Measurements from ENCODE around the gene THAP7. TPM values are rescaled to one million over a fixed set of nuclear protein-coding genes. Genes with fewer than 3 reads are reported as not detected.

THAP7 gene
- total and polyA plus RNA-seq, 9 of the 15 experiments (the other 6 are each of a cell fraction or from before 2014, with no cell fraction given) = 7.9 to 263 (median 84.1) TPM

DNA sequence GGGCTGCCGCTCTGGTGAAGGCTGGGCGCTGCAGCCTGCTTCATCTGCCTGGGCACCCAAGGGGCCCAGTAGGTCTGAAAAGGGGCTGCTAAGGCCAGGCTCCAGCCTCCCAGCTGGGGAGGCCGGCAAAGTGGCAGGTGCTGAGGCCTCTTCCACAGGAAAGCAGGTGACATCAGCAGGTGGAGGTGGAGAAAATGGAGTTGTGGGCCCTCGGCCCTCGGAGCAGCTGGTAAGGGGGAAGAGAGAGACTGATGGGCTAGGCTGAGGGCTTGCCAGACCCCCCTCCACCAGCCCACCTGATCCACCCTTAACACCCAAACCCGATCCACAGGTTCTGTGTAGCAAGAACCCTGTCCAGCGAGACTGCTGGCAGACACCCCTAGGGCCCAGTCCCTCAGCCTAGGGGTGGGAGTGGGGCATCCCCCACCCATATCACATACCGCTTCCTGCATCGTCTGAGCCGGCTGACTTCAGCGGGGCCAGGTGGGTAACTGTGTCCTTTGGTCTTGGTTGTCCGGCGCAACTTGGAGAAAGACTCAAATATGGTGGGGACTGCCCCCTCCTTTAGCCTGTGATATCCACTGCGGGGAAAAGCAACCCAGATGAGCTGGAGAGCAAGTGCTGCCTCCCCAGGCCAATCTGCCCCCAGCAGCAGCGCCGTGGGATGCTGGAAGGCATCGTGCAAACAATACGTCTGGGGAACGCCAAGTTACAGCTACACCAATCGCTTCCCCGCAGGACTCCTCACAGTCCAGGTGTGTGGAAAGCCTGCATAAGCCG is 1.5 kb downstream of the THAP7 start (continued):
- TF ChIP-seq, protein P1, sequence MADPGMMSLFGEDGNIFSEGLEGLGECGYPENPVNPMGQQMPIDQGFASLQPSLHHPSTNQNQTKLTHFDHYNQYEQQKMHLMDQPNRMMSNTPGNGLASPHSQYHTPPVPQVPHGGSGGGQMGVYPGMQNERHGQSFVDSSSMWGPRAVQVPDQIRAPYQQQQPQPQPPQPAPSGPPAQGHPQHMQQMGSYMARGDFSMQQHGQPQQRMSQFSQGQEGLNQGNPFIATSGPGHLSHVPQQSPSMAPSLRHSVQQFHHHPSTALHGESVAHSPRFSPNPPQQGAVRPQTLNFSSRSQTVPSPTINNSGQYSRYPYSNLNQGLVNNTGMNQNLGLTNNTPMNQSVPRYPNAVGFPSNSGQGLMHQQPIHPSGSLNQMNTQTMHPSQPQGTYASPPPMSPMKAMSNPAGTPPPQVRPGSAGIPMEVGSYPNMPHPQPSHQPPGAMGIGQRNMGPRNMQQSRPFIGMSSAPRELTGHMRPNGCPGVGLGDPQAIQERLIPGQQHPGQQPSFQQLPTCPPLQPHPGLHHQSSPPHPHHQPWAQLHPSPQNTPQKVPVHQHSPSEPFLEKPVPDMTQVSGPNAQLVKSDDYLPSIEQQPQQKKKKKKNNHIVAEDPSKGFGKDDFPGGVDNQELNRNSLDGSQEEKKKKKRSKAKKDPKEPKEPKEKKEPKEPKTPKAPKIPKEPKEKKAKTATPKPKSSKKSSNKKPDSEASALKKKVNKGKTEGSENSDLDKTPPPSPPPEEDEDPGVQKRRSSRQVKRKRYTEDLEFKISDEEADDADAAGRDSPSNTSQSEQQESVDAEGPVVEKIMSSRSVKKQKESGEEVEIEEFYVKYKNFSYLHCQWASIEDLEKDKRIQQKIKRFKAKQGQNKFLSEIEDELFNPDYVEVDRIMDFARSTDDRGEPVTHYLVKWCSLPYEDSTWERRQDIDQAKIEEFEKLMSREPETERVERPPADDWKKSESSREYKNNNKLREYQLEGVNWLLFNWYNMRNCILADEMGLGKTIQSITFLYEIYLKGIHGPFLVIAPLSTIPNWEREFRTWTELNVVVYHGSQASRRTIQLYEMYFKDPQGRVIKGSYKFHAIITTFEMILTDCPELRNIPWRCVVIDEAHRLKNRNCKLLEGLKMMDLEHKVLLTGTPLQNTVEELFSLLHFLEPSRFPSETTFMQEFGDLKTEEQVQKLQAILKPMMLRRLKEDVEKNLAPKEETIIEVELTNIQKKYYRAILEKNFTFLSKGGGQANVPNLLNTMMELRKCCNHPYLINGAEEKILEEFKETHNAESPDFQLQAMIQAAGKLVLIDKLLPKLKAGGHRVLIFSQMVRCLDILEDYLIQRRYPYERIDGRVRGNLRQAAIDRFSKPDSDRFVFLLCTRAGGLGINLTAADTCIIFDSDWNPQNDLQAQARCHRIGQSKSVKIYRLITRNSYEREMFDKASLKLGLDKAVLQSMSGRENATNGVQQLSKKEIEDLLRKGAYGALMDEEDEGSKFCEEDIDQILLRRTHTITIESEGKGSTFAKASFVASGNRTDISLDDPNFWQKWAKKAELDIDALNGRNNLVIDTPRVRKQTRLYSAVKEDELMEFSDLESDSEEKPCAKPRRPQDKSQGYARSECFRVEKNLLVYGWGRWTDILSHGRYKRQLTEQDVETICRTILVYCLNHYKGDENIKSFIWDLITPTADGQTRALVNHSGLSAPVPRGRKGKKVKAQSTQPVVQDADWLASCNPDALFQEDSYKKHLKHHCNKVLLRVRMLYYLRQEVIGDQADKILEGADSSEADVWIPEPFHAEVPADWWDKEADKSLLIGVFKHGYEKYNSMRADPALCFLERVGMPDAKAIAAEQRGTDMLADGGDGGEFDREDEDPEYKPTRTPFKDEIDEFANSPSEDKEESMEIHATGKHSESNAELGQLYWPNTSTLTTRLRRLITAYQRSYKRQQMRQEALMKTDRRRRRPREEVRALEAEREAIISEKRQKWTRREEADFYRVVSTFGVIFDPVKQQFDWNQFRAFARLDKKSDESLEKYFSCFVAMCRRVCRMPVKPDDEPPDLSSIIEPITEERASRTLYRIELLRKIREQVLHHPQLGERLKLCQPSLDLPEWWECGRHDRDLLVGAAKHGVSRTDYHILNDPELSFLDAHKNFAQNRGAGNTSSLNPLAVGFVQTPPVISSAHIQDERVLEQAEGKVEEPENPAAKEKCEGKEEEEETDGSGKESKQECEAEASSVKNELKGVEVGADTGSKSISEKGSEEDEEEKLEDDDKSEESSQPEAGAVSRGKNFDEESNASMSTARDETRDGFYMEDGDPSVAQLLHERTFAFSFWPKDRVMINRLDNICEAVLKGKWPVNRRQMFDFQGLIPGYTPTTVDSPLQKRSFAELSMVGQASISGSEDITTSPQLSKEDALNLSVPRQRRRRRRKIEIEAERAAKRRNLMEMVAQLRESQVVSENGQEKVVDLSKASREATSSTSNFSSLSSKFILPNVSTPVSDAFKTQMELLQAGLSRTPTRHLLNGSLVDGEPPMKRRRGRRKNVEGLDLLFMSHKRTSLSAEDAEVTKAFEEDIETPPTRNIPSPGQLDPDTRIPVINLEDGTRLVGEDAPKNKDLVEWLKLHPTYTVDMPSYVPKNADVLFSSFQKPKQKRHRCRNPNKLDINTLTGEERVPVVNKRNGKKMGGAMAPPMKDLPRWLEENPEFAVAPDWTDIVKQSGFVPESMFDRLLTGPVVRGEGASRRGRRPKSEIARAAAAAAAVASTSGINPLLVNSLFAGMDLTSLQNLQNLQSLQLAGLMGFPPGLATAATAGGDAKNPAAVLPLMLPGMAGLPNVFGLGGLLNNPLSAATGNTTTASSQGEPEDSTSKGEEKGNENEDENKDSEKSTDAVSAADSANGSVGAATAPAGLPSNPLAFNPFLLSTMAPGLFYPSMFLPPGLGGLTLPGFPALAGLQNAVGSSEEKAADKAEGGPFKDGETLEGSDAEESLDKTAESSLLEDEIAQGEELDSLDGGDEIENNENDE (IDR thresholded peaks at IDR 0.05; ENCODE audit: low read depth, low read length) = no peak
- no peak for TF ChIP-seq IRF1 (CRISPR knock-in tag; IDR thresholded peaks at IDR 0.05; ENCODE audit: borderline replicate concordance)
- no peak for TF ChIP-seq BACH1 (tag; IDR thresholded peaks at IDR 0.05)
- no peak for TF ChIP-seq ASH1L (IDR thresholded peaks at IDR 0.05; ENCODE audit: borderline replicate concordance, low read depth, partially characterized antibody)
- TF ChIP-seq ZNF512 (tag; IDR thresholded peaks at IDR 0.05) = no peak
- TF ChIP-seq, protein P2, sequence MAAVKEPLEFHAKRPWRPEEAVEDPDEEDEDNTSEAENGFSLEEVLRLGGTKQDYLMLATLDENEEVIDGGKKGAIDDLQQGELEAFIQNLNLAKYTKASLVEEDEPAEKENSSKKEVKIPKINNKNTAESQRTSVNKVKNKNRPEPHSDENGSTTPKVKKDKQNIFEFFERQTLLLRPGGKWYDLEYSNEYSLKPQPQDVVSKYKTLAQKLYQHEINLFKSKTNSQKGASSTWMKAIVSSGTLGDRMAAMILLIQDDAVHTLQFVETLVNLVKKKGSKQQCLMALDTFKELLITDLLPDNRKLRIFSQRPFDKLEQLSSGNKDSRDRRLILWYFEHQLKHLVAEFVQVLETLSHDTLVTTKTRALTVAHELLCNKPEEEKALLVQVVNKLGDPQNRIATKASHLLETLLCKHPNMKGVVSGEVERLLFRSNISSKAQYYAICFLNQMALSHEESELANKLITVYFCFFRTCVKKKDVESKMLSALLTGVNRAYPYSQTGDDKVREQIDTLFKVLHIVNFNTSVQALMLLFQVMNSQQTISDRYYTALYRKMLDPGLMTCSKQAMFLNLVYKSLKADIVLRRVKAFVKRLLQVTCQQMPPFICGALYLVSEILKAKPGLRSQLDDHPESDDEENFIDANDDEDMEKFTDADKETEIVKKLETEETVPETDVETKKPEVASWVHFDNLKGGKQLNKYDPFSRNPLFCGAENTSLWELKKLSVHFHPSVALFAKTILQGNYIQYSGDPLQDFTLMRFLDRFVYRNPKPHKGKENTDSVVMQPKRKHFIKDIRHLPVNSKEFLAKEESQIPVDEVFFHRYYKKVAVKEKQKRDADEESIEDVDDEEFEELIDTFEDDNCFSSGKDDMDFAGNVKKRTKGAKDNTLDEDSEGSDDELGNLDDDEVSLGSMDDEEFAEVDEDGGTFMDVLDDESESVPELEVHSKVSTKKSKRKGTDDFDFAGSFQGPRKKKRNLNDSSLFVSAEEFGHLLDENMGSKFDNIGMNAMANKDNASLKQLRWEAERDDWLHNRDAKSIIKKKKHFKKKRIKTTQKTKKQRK (IDR thresholded peaks at IDR 0.05; ENCODE audit: borderline replicate concordance, low read depth, low read length) = no peak
- TF ChIP-seq ZBTB8A (IDR thresholded peaks at IDR 0.05; ENCODE audit: partially characterized antibody) = no peak
- no peak for TF ChIP-seq FOXJ3 (CRISPR knock-in tag; IDR thresholded peaks at IDR 0.05)
